Uterus (tissue), 2 donors: ENCODE data around the gene LGALS9C.
"Not testable (repeated sequence)": the region's sequence is repeated elsewhere in the genome, so short reads cannot be mapped to it uniquely, and the experiment has no call there.

ENCODE experiments used
- POLR2A ChIP-seq, 2 donors: fragments of 450-650 bp; IDR thresholded peaks; one replicate each; pipeline ENCODE4 v1.6.1; 2016; ENCODE audit warnings: antibody characterized with exemption in 2 of 2, mild to moderate bottlenecking in 1 of 2, moderate library complexity in 1 of 2
- TF ChIP-seq, protein P1 (sequence below), 4 experiments: fragments of 200-600 bp in 2 of 4; fragments of 450-650 bp in 2 of 4; sonication (generic) in 2 of 4; IDR thresholded peaks; one replicate each; pipeline ENCODE4 v1.5.1; 2016 to 2019; ENCODE audit warnings: antibody characterized with exemption in 4 of 4, mild to moderate bottlenecking in 2 of 4, moderate library complexity in 1 of 4

DNA sequence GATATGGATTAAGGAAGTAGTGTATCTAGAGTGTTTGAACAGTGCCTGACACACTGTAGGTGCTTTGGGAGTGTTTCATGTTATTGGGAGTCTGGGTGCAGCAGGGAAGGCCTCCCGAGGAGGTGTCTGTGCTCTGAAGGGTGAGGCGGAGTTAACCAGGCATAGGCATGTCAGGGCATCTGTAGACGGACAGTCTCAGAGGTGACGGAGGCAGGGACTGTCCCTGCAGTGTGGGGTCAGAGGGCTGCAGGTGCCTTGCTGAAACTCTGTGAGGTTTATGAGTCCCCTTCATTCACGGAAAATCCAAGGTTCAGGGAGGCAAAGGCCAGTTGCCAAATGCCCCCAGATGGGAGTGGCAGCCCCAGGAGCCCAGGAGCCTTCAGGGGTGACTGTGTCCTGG is 778 bp downstream of the LGALS9C start:
- TF ChIP-seq, protein P1, sequence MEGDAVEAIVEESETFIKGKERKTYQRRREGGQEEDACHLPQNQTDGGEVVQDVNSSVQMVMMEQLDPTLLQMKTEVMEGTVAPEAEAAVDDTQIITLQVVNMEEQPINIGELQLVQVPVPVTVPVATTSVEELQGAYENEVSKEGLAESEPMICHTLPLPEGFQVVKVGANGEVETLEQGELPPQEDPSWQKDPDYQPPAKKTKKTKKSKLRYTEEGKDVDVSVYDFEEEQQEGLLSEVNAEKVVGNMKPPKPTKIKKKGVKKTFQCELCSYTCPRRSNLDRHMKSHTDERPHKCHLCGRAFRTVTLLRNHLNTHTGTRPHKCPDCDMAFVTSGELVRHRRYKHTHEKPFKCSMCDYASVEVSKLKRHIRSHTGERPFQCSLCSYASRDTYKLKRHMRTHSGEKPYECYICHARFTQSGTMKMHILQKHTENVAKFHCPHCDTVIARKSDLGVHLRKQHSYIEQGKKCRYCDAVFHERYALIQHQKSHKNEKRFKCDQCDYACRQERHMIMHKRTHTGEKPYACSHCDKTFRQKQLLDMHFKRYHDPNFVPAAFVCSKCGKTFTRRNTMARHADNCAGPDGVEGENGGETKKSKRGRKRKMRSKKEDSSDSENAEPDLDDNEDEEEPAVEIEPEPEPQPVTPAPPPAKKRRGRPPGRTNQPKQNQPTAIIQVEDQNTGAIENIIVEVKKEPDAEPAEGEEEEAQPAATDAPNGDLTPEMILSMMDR (IDR thresholded peaks at IDR 0.05) = not testable (repeated sequence)
- not testable (repeated sequence) for TF ChIP-seq POLR2A (IDR thresholded peaks at IDR 0.05)
